Measurements from ENCODE around the gene OLFML3. TPM values are rescaled to one million over a fixed set of nuclear protein-coding genes. Genes with fewer than 3 reads are reported as not detected.
A peak's percentile ranks its signal among the peaks of the same experiment; 100 is the strongest.

The OLFML3 gene
- total and polyA plus RNA-seq, 5 donors from 2014 or later, result 0.64 TPM; not detected in 4

GRCh38 chr1:113993766-113994165 is 14.5 kb downstream of the OLFML3 start:
- Mint-ChIP-seq H3K4me3 (no peak overlapping the region), H3K4me1 (peaks cover 0 to 4% (median 0%) of the 10 kb centered on the region in 4 donors), H3K36me3 (peaks cover 5% of the 10 kb centered on the region), H3K9me3 (peaks cover 2 to 26% (median 8%) of the 10 kb centered on the region in 7 donors), H3K27ac (no peak overlapping the region), H3K27me3 (peaks cover 24% of the 10 kb centered on the region)
- Histone ChIP-seq H3K36me3 (ENCODE audit: control insufficient read depth, insufficient read depth, low read length) (no peaks in the 10 kb centered on the region), H3K27me3 (ENCODE audit: control insufficient read depth, insufficient read depth, low read length) (peaks cover 9% of the 10 kb centered on the region), H3K9me3 (ENCODE audit: control insufficient read depth in 2 of 2, low read length in 2 of 2) (peaks cover 15 to 22% of the 10 kb centered on the region in 2 experiments), H3K27ac (ENCODE audit: insufficient read depth, low read length, poor library complexity, severe bottlenecking) (no peak overlapping the region), H3K4me3 (ENCODE audit: low read depth, low read length) (no peak overlapping the region), H3K4me1 (ENCODE audit: control insufficient read depth, insufficient read depth, low read length, poor library complexity, severe bottlenecking) (no peaks in the 10 kb centered on the region)
- DNase-seq, result no peak
- ATAC-seq (ENCODE audit: low read depth in 2 of 2), result no peak

- peak overlapping the region in 1 of 4 donors; percentile 32 for H3K4me3 Mint-ChIP-seq
- Histone ChIP-seq H3K36me3 (ENCODE audit: control insufficient read depth, insufficient read depth, low read length) (no peaks in the 10 kb centered on the region), H3K4me1 (ENCODE audit: control insufficient read depth, insufficient read depth, low read length, poor library complexity, severe bottlenecking) (no peaks in the 10 kb centered on the region), H3K27ac (ENCODE audit: insufficient read depth, low read length, poor library complexity, severe bottlenecking) (no peak overlapping the region), H3K27me3 (ENCODE audit: control insufficient read depth, insufficient read depth, low read length) (peaks cover 5% of the 10 kb centered on the region), H3K4me3 (ENCODE audit: low read depth, low read length) (no peak overlapping the region), H3K9me3 (ENCODE audit: control insufficient read depth in 2 of 2, low read length in 2 of 2) (peaks cover 15 to 22% of the 10 kb centered on the region in 2 experiments)
- ATAC-seq (ENCODE audit: low read depth in 2 of 2), result no peak
- H3K4me1 Mint-ChIP-seq, result peaks cover 0 to 4% (median 0%) of the 10 kb centered on the region in 4 donors
- H3K9me3 Mint-ChIP-seq, result peaks cover 2 to 26% (median 8%) of the 10 kb centered on the region in 7 donors
- peaks cover 5% of the 10 kb centered on the region for H3K36me3 Mint-ChIP-seq
- DNase-seq, result no peak
- H3K27ac Mint-ChIP-seq, result no peak overlapping the region
- peaks cover 35% of the 10 kb centered on the region for H3K27me3 Mint-ChIP-seq
Measured at GRCh38 chr1:113995382-113995781, 16.1 kb downstream of the OLFML3 start.

DNA sequence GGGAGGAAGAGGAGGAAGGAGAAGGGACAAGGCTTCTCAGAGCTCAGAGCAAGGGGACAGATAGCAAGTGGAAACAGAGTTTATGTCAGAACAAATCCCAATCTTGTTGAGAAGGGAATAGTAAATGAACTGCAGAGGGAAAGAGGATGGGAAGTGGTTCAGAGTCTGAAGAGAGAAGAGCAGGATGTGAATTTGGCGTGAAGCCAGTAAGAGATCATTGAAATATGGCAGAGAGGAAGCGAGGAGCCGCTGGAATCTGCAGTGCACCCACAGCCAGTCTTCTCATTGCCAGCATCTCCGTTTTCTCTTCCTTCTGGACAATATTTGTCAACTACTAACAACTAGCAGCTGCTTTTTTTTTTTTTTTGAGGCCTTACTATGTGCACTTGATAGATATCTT is 19.1 kb downstream of the OLFML3 start:
- Histone ChIP-seq H3K9me3 (ENCODE audit: control insufficient read depth in 2 of 2, low read length in 2 of 2) (peaks cover 15 to 22% of the 10 kb centered on the region in 2 experiments), H3K36me3 (ENCODE audit: control insufficient read depth, insufficient read depth, low read length) (no peaks in the 10 kb centered on the region), H3K27ac (ENCODE audit: insufficient read depth, low read length, poor library complexity, severe bottlenecking) (no peak overlapping the region), H3K27me3 (ENCODE audit: control insufficient read depth, insufficient read depth, low read length) (peaks cover 2% of the 10 kb centered on the region), H3K4me1 (ENCODE audit: control insufficient read depth, insufficient read depth, low read length, poor library complexity, severe bottlenecking) (no peaks in the 10 kb centered on the region), H3K4me3 (ENCODE audit: low read depth, low read length) (no peak overlapping the region)
- DNase-seq, result no peak
- Mint-ChIP-seq H3K4me1 (peaks cover 0 to 4% (median 0%) of the 10 kb centered on the region in 4 donors), H3K27ac (no peak overlapping the region), H3K36me3 (peaks cover 5% of the 10 kb centered on the region), H3K4me3 (no peak overlapping the region), H3K9me3 (peaks cover 2 to 24% (median 7%) of the 10 kb centered on the region in 7 donors), H3K27me3 (peaks cover 39% of the 10 kb centered on the region)
- no peak for ATAC-seq (ENCODE audit: low read depth in 2 of 2)

- Mint-ChIP-seq H3K4me1 (peaks cover 0 to 4% (median 0%) of the 10 kb centered on the region in 4 donors), H3K9me3 (peaks cover 2 to 20% (median 7%) of the 10 kb centered on the region in 7 donors), H3K36me3 (peaks cover 3% of the 10 kb centered on the region), H3K27me3 (peaks cover 39% of the 10 kb centered on the region), H3K27ac (no peak overlapping the region), H3K4me3 (no peak overlapping the region)
- Histone ChIP-seq H3K4me1 (ENCODE audit: control insufficient read depth, insufficient read depth, low read length, poor library complexity, severe bottlenecking) (no peaks in the 10 kb centered on the region), H3K27me3 (ENCODE audit: control insufficient read depth, insufficient read depth, low read length) (peaks cover 2% of the 10 kb centered on the region), H3K36me3 (ENCODE audit: control insufficient read depth, insufficient read depth, low read length) (no peaks in the 10 kb centered on the region), H3K4me3 (ENCODE audit: low read depth, low read length) (no peak overlapping the region), H3K9me3 (ENCODE audit: control insufficient read depth in 2 of 2, low read length in 2 of 2) (peaks cover 11 to 14% of the 10 kb centered on the region in 2 experiments), H3K27ac (ENCODE audit: insufficient read depth, low read length, poor library complexity, severe bottlenecking) (no peak overlapping the region)
- ATAC-seq (ENCODE audit: low read depth in 2 of 2) (no peak), DNase-seq (no peak)
Measured at GRCh38 chr1:113999233-113999632, 20.0 kb downstream of the OLFML3 start.

DNA sequence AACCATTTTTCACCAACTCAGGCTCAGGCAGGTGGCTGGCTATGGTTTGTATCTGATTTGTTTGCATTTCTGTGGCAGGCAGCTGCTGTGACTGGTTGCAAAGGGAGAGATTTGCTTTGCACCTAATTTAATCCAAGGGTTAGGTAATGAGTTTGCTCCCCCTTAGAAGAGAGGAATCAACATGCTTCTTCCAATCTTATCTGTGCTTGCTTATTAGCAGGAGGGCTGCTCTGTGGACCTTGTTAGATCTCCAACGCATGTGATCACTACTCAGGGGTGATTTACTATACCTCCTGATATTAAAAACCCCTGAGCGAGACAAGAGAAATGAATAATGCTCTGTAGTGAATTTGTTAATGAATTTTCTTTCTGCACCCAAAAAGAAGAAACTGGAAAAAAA is 20.5 kb downstream of the OLFML3 start:
- ATAC-seq (ENCODE audit: low read depth in 2 of 2) (no peak), DNase-seq (no peak)
- peaks cover 39% of the 10 kb centered on the region for H3K27me3 Mint-ChIP-seq
- Histone ChIP-seq H3K4me1 (ENCODE audit: control insufficient read depth, insufficient read depth, low read length, poor library complexity, severe bottlenecking) (no peaks in the 10 kb centered on the region), H3K27me3 (ENCODE audit: control insufficient read depth, insufficient read depth, low read length) (peaks cover 2% of the 10 kb centered on the region), H3K27ac (ENCODE audit: insufficient read depth, low read length, poor library complexity, severe bottlenecking) (no peak overlapping the region), H3K9me3 (ENCODE audit: control insufficient read depth in 2 of 2, low read length in 2 of 2) (peaks cover 5 to 9% of the 10 kb centered on the region in 2 experiments), H3K4me3 (ENCODE audit: low read depth, low read length) (no peak overlapping the region), H3K36me3 (ENCODE audit: control insufficient read depth, insufficient read depth, low read length) (no peaks in the 10 kb centered on the region)
- peaks cover 0 to 4% (median 0%) of the 10 kb centered on the region in 4 donors for H3K4me1 Mint-ChIP-seq
- H3K4me3 Mint-ChIP-seq, result no peak overlapping the region
- peaks cover 0 to 14% (median 6%) of the 10 kb centered on the region in 7 donors for H3K9me3 Mint-ChIP-seq
- H3K36me3 Mint-ChIP-seq, result no peaks in the 10 kb centered on the region
- H3K27ac Mint-ChIP-seq, result no peak overlapping the region

DNA sequence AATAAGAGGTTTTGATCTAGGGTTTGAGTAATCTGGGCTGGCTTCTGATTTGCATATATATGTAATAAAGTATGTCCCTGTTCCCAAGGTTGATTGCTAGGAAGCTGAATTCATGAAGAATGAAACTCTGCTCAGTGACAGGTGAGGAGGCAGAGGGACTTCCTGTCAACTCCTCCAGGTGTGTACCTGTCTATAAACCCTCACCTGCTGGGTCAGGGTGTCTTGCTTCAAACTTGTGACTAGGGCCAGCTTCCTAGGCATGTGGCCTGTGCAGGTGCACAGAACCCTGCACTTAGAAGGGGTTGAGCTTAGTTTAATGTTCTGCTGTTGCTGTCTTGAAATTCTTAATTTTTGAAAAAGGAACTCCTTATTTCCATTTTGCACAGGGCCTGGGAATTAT is 21.1 kb downstream of the OLFML3 start:
- no peak overlapping the region for H3K27ac Mint-ChIP-seq
- peaks cover 3% of the 10 kb centered on the region for H3K27me3 ChIP-seq (ENCODE audit: control insufficient read depth, insufficient read depth, low read length)
- H3K9me3 Mint-ChIP-seq, result peaks cover 0 to 8% (median 3%) of the 10 kb centered on the region in 7 donors
- no peak overlapping the region for H3K4me3 ChIP-seq (ENCODE audit: low read depth, low read length)
- no peaks in the 10 kb centered on the region for H3K36me3 ChIP-seq (ENCODE audit: control insufficient read depth, insufficient read depth, low read length)
- peaks cover 0 to 4% (median 0%) of the 10 kb centered on the region in 4 donors for H3K4me1 Mint-ChIP-seq
- H3K27ac ChIP-seq (ENCODE audit: insufficient read depth, low read length, poor library complexity, severe bottlenecking), result no peak overlapping the region
- no peak overlapping the region for H3K4me3 Mint-ChIP-seq
- ATAC-seq (ENCODE audit: low read depth in 2 of 2), result no peak
- DNase-seq, result no peak
- H3K36me3 Mint-ChIP-seq, result no peaks in the 10 kb centered on the region
- H3K4me1 ChIP-seq (ENCODE audit: control insufficient read depth, insufficient read depth, low read length, poor library complexity, severe bottlenecking), result no peaks in the 10 kb centered on the region
- H3K27me3 Mint-ChIP-seq, result peaks cover 39% of the 10 kb centered on the region
- H3K9me3 ChIP-seq (ENCODE audit: control insufficient read depth in 2 of 2, low read length in 2 of 2), result peaks cover 3 to 5% of the 10 kb centered on the region in 2 experiments

GRCh38 chr1:114002492-114003239 is 23.4 kb downstream of the OLFML3 start:
- Mint-ChIP-seq H3K4me3 (no peak overlapping the region), H3K4me1 (peaks cover 0 to 4% (median 0%) of the 10 kb centered on the region in 4 donors), H3K36me3 (no peaks in the 10 kb centered on the region), H3K9me3 (peaks cover 0 to 3% (median 0%) of the 10 kb centered on the region in 7 donors), H3K27me3 (peaks cover 31% of the 10 kb centered on the region), H3K27ac (no peak overlapping the region)
- DNase-seq (no peak), ATAC-seq (ENCODE audit: low read depth in 2 of 2) (no peak)
- H3K9me3 ChIP-seq (ENCODE audit: control insufficient read depth in 2 of 2, low read length in 2 of 2), result no peaks in the 10 kb centered on the region
- no peaks in the 10 kb centered on the region for H3K4me1 ChIP-seq (ENCODE audit: control insufficient read depth, insufficient read depth, low read length, poor library complexity, severe bottlenecking)
- no peaks in the 10 kb centered on the region for H3K36me3 ChIP-seq (ENCODE audit: control insufficient read depth, insufficient read depth, low read length)
- H3K27me3 ChIP-seq (ENCODE audit: control insufficient read depth, insufficient read depth, low read length), result peaks cover 3% of the 10 kb centered on the region
- H3K27ac ChIP-seq (ENCODE audit: insufficient read depth, low read length, poor library complexity, severe bottlenecking), result no peak overlapping the region
- no peak overlapping the region for H3K4me3 ChIP-seq (ENCODE audit: low read depth, low read length)

- H3K27me3 ChIP-seq (ENCODE audit: control insufficient read depth, insufficient read depth, low read length), result peaks cover 5% of the 10 kb centered on the region
- no peak for ATAC-seq (ENCODE audit: low read depth in 2 of 2)
- no peaks in the 10 kb centered on the region for H3K36me3 ChIP-seq (ENCODE audit: control insufficient read depth, insufficient read depth, low read length)
- H3K4me1 Mint-ChIP-seq, result no peaks in the 10 kb centered on the region
- no peaks in the 10 kb centered on the region for H3K4me1 ChIP-seq (ENCODE audit: control insufficient read depth, insufficient read depth, low read length, poor library complexity, severe bottlenecking)
- H3K4me3 Mint-ChIP-seq, result no peak overlapping the region
- H3K9me3 ChIP-seq (ENCODE audit: control insufficient read depth in 2 of 2, low read length in 2 of 2), result no peaks in the 10 kb centered on the region
- H3K27ac ChIP-seq (ENCODE audit: insufficient read depth, low read length, poor library complexity, severe bottlenecking), result no peak overlapping the region
- no peak for DNase-seq
- H3K4me3 ChIP-seq (ENCODE audit: low read depth, low read length), result no peak overlapping the region
- H3K36me3 Mint-ChIP-seq, result no peaks in the 10 kb centered on the region
- peaks cover 0 to 3% (median 0%) of the 10 kb centered on the region in 7 donors for H3K9me3 Mint-ChIP-seq
- H3K27ac Mint-ChIP-seq, result no peak overlapping the region
- peaks cover 24% of the 10 kb centered on the region for H3K27me3 Mint-ChIP-seq
Measured at GRCh38 chr1:114003431-114003830, 24.2 kb downstream of the OLFML3 start.

All from CD4-positive, CD25-positive, alpha-beta regulatory T cell (primary cell).